Colonic mucosa (tissue), 4 donors: ENCODE measurements around the gene GET4. TPM values are rescaled to one million over a fixed set of nuclear protein-coding genes. Genes with fewer than 3 reads are reported as not detected.

Experiments used
- DNase-seq: peaks from one replicate; pipeline ENCODE4 v3.0.0-alpha.2; 2020
- H3K27ac ChIP-seq: fragments of 200-600 bp; one replicate; pipeline ENCODE4 v1.8.0; 2021
- H3K27me3 ChIP-seq: fragments of 200-600 bp; one replicate; pipeline ENCODE4 v1.8.0; 2021
- H3K36me3 ChIP-seq: fragments of 200-600 bp; one replicate; pipeline ENCODE4 v1.8.0; 2021
- H3K4me1 ChIP-seq: fragments of 200-600 bp; one replicate; pipeline ENCODE4 v1.8.0; 2021; ENCODE audit warnings: mild to moderate bottlenecking
- H3K4me3 ChIP-seq: fragments of 200-600 bp; one replicate; pipeline ENCODE4 v1.8.0; 2021
- H3K9ac ChIP-seq, 2 donors: one replicate each; pipeline ENCODE4 v1.7.0; 2013; ENCODE audit warnings: control low read depth in 2 of 2, low read depth in 2 of 2, low read length in 2 of 2
- H3K9me3 ChIP-seq: fragments of 200-600 bp; one replicate; pipeline ENCODE4 v1.8.0; 2021
- CTCF ChIP-seq: fragments of 200-600 bp; IDR thresholded peaks from one replicate; pipeline ENCODE4 v1.8.0; 2022; ENCODE audit warnings: antibody characterized with exemption, mild to moderate bottlenecking
- intact Hi-C: fragments of 100-400 bp; cut with DNase I; formaldehyde crosslinking; loops from one replicate; pipeline ENCODE4 v1.14.1; 2022
- total RNA-seq, 2 donors: library from RNA; stranded (reverse); fragmentation: NEBNext Ultra II Directional in 1 of 2; extraction: Animal tissue kit (Norgen Biotek cat#: 25700) in 1 of 2; gene quantifications; one replicate each; pipeline ENCODE4 v1.2.1, GENCODE V29; 2021
- donor health status: healthy.
- donor health status: DM: no; HTN: no; CAD: no.
- donor health status: DM: no; HTN: no; CAD: no.

Gene GET4
- total RNA-seq, 2 donors from 2014 or later, result 33.0 to 35.9 TPM

DNA sequence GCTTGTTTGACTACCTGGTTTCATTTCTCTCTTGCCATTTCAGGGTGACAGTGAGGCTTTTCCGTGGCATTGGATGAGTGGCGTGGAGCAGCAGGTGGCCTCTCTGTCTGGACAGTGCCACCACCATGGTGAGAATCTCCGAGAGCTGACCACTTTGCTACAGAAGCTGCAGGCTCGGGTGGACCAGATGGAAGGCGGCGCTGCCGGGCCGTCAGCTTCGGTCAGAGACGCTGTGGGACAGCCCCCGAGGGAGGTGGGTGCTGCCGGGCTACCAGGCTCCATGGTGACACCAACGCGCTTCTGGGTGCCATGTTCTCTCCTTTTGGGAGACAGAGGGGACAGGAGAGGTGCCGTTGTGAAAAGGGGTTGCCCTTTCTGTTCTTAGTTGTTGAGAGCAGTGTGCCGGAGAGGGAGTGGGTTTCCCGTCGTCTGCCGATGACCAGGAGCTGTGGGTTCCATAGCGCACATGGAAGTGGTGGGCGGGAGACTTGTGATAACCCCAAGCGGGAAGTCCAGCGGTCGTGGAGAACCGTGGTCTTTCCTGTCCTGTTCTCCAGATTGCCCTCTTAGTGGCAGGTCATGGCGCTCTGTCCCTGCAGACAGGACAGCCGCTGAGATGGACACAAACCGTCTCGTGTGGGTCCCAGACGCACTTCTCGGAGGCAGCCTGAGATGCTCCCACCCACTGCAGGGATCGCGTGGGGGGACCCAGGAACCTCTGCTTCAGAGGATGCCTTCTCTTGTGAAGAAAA lies 22.8 kb upstream of the GET4 start:
- TF ChIP-seq CTCF, result no peak
- DNase-seq, result no peak
- no peaks in the 10 kb centered on the region for H3K4me1 ChIP-seq
- peaks cover 16% of the 10 kb centered on the region for H3K36me3 ChIP-seq
- no peaks in the 10 kb centered on the region for H3K27me3 ChIP-seq
- H3K9me3 ChIP-seq, result no peaks in the 10 kb centered on the region
- H3K4me3 ChIP-seq, result no peak overlapping the region
- intact Hi-C loops, result no loop called here
- H3K9ac ChIP-seq, result no peak overlapping the region
- H3K27ac ChIP-seq, result no peak overlapping the region

DNA sequence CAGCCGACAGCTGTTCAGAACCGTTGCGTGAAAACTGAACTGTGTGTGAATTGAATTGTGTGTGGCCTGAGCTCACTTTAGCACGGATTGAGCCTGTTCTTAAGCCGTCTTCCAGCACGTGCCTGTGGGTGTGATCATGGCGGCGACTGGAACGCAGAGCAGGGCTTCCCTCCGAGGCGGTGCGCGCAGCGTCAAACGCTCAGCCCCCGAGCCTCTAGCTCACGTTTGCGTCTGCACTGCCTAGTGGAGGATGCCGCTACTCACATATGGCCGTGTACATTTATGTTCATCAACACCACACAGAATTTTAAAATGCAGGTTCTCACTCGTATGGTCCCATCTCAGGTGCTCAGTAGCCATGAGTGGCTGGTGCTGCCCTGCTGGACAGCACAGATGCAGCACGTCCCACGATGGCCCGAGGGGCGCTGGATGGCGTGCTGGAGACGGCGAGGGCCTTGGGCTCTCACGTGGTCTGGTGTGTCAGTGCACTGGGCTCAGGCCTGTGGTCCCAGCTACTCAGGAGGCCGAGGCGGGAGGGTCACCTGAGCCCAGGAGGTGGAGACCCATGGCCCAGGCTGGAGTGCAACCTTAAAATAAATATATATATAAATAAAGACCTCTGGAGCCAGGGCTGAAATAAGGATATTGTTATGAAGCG lies 22.1 kb upstream of the GET4 start:
- H3K4me1 ChIP-seq, result no peaks in the 10 kb centered on the region
- no peak for DNase-seq
- TF ChIP-seq CTCF, result no peak
- no peak overlapping the region for H3K4me3 ChIP-seq
- no peak overlapping the region for H3K27ac ChIP-seq
- H3K36me3 ChIP-seq, result peaks cover 16% of the 10 kb centered on the region
- no peaks in the 10 kb centered on the region for H3K9me3 ChIP-seq
- intact Hi-C loops, result no loop called here
- H3K27me3 ChIP-seq, result no peaks in the 10 kb centered on the region
- H3K9ac ChIP-seq, result no peak overlapping the region

- H3K4me3 ChIP-seq, result no peak overlapping the region
- H3K9me3 ChIP-seq, result no peaks in the 10 kb centered on the region
- peaks cover 20% of the 10 kb centered on the region for H3K36me3 ChIP-seq
- no peaks in the 10 kb centered on the region for H3K4me1 ChIP-seq
- no peak for DNase-seq
- TF ChIP-seq CTCF, result no peak
- H3K27me3 ChIP-seq, result no peaks in the 10 kb centered on the region
- intact Hi-C loops, result no loop called here
- H3K9ac ChIP-seq, result no peak overlapping the region
- H3K27ac ChIP-seq, result no peak overlapping the region
These were observed 20.5 kb upstream of the GET4 start for GRCh38 chr7:855686-856369.

DNA sequence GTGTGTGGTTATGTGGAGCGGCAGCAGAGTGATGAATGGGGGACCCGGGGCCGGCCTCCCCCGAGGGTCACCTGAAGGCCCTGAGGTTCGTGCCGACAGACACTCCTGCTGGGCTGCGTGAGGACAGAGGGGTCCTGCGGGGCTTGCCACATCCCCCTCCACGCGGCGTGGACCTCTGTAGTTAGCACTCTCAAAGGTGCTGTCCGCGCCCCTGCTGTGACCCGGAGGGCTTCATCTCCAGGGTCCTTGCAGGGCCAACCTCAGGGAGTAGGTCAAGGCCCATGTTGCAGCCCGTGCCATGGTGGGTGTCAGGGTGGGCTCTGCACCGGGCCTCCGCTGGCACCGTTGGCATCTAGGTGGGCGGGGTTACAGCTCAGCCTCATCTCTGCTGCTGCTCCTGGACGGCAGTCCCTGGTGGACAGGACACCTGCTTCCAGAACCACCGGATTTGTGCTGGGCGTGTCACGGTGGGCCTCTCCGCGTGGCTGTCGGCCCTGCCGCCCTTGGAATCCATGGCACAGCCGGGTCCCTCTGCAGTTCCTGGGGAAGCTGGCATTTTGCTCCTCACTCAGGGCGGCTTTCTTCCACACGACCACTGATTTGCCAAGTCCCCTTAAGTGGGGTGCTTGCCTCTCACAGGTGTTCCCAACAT lies 19.8 kb upstream of the GET4 start:
- Histone ChIP-seq H3K9ac (no peak overlapping the region), H3K27ac (no peak overlapping the region), H3K36me3 (peaks cover 20% of the 10 kb centered on the region), H3K27me3 (no peaks in the 10 kb centered on the region), H3K4me1 (no peaks in the 10 kb centered on the region), H3K4me3 (no peak overlapping the region), H3K9me3 (no peaks in the 10 kb centered on the region)
- intact Hi-C loops, result no loop called here
- DNase-seq, result no peak
- TF ChIP-seq CTCF, result no peak

- no peak for DNase-seq
- Histone ChIP-seq H3K4me3 (no peak overlapping the region), H3K9me3 (no peaks in the 10 kb centered on the region), H3K36me3 (peaks cover 18% of the 10 kb centered on the region), H3K27ac (no peak overlapping the region), H3K9ac (no peak overlapping the region), H3K4me1 (no peaks in the 10 kb centered on the region), H3K27me3 (no peaks in the 10 kb centered on the region)
- no peak for TF ChIP-seq CTCF
- intact Hi-C loops, result no loop called here
These were observed 18.7 kb upstream of the GET4 start for GRCh38 chr7:857661-858060.
